HG02678 (cell line): ENCODE results near the gene MB.

ENCODE experiments used
- ATAC-seq: cut with Tn5 transposase; IDR thresholded peaks from one replicate; pipeline ENCODE4 v1.9.1; 2021; ENCODE audit warnings: mild to moderate bottlenecking, moderate library complexity; ENCODE audit not compliant: unreplicated experiment

Gene MB

GRCh38 chr22:35618427-35619223 lies 1.5 kb upstream of the MB start:
- no peak for ATAC-seq

- ATAC-seq: no peak
These were observed 1.1 kb downstream of the MB start for GRCh38 chr22:35616043-35616442.

DNA sequence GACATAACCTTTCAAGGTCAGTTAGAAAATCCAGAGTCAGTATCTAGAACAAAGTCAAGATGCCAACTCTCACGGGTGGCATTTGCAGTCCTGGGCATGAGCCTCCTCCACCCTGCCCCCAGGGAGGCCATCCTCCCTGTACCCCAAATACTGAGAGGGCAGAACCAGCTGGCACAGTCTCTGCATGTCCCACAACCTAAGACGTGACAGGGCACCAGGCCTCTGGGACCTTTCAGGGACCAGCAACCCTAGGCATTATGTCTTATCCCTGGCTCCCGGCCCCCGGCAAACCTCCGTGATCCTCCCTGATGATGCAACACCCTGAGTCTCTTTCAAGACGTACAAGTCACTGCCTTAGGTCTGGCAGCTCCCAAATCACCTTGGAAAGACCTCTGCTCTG lies 2.0 kb downstream of the MB start:
- ATAC-seq: no peak

- ATAC-seq: no peak
These were observed 2.7 kb downstream of the MB start for GRCh38 chr22:35614404-35614803.

DNA sequence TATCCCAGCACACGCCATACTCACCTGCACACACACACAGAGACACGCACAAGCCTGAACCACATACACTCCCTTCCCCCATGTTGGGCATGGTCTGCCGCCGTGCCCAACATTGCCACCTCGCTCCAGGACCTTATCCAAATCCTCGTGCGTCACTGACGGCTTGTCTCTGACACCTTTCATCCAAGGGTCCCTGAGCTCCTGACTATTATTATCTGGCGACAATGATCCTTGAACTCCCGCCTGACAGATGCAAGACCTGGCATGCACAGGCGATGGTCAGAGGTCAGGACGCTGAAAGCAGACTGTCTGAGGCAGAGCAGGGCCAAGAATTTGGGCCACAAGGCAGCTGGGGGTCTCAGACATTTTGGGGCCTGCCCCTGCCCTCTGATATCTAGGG lies 4.2 kb downstream of the MB start:
- no peak for ATAC-seq

- ATAC-seq: no peak
These were observed 5.1 kb downstream of the MB start for GRCh38 chr22:35611891-35612576.

DNA sequence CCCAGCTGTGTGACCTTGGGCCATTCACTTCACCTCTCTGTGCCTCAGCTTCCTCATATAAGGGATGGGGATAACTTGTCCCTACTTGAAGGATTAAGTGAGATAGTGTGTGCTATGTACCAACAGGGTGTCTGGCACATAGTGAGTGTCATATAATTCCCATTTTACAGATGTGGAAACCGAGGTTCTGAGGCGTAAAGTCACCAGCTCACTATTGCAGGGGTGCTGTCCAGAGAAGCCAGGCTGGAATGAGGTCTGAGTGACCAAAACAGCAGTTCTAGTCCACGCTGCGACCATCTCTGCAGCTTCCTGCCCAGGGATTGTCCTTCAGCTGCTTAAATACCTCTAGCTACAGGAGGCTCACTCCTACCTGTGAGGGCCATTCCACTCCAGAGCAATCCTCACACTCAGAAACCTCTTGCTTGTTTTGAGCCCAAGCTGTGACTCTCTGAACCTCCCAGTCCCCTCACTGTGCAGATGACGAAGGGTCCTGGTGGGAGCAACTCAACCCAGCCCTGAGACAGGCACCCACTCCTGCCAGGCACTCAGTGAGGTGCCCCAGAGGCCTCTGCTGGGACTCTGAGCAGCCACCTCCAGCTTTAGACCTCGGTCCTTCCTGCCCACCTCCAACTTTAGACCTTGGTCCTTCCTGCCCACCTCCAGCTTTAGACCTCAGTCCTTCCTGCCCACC lies 5.8 kb downstream of the MB start:
- no peak for ATAC-seq

- ATAC-seq: no peak
These were observed 6.4 kb downstream of the MB start for GRCh38 chr22:35610741-35611140.

GRCh38 chr22:35609761-35610160 lies 7.4 kb downstream of the MB start:
- no peak for ATAC-seq

DNA sequence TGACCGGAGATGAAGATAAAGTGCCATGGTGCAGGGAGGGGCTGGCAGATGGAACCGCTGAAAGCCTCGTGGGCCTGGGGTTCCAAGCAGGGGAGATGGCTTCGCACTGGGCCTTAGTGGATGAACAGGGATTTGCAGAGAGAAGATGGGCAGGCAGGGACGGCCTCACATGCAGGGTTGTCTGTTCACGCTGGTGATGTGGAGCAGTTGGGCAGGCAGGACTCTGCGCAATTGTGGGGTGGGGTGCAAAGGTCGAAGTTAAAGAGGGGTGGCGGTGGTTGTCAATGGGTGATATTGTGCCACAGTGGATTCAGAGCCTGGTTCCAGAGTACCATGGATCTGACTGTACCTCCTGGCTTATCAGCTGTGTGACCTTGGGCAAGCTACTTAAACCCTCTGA lies 7.9 kb downstream of the MB start:
- no peak for ATAC-seq

DNA sequence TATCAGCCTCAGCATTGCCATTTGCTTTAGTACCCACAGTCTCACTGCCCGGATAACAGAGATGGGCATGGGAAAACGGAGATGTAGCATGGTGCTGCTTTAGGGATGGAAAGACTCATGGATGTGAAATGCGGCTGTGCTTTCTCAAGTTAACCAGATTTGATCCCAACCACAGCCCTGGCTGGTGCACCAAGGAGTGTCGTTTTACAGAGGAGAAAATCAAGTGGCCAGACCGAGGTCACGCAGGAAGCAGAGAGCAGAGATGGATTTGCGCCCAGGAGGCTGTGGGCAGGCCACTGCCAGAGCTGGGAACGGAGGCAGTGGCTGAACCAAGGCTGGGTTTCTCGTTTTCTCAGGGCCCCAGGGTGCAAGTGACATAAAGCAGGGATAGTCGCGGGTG lies 9.0 kb downstream of the MB start:
- ATAC-seq: no peak

GRCh38 chr22:35606916-35607315 lies 10.2 kb downstream of the MB start:
- no peak for ATAC-seq

DNA sequence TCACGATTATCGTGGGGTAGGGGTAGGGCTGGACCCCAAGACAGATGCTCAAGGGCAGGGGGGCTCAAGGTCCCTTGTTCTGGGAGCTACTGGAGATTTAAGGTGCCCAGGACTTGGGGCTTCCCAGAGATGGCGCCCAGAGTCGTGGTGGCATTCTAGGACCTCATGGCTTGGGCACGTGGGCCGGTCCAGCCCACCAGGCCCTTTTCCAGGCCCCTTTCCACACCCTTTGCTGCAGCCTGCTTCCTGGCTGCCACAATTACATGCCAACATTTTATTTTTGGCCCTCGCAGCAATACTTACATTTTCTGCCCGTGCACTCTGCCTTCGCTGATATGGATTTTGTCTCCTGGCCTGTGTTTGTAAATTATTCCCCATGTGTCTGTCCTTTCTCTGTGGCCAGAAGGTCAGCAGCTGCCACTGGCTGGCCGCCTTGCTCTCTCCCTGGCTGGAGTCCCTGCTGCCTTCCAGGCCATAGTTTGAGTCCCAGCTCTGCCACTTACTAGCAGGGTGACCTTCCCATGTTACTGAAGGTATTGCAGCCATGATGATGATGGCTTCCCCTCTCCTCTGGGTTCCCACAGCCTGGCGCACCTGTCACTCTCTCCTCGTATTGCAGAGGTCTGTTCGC lies 11.2 kb downstream of the MB start:
- ATAC-seq: no peak

DNA sequence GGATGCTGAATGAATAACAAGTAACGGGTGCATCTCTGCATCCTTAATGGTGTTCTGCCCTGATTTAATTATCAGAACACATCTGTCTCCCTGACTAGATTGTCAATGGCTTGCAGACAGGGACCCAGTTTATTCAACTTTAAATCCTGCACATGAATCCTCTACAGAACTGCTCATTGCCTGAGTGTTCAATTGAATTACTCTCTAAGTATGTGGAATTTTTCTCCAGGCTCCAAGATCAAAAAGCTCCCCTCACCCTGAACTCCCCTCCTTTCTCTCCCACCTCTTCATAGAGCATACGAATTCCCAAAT lies 11.8 kb downstream of the MB start:
- ATAC-seq: no peak

- ATAC-seq: no peak
These were observed 12.3 kb downstream of the MB start for GRCh38 chr22:35604621-35605368.

DNA sequence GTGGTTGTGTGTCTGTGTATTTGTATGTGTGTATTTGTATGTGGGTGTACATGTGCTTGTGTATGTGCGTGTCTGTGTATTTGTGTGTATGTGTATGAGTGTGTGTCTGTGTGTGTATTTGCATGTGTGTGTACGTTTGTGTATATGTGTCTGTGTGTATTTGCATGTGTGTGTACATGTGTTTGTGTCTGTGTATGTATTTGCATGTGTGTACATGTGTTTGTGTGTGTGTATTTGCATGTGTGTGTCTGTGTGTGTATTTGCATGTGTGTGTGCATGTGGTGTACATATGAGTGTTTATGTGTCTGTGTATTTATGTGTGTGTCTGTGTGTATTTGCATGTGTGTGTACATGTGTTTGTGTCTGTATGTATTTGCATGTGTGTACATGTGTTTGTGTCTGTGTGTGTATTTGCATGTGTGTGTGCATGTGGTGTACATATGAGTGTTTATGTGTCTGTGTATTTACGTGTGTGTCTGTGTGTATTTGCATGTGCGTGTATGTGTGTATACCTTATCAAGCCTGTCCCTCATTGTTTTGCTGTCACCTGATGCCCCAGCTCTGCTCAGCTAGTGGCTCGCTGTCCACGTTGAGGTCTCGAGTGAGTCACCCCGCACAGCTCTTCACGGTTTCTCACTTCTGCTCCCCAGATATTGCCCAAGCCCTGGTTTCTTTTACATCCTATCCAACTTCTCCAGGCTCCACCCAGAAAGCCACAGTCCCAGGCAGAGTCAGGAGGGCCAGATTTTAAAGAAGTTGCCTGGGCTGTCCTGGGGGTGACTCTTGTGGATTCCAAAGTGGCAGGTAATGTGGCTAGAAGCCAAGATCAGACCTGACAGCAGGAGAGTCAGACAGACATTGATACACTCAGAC lies 15.2 kb downstream of the MB start:
- ATAC-seq: no peak

- no peak for ATAC-seq
These were observed 16.0 kb downstream of the MB start for GRCh38 chr22:35601013-35601580.

- no peak for ATAC-seq
These were observed 16.7 kb downstream of the MB start for GRCh38 chr22:35600476-35600875.

GRCh38 chr22:35599364-35599763 lies 17.8 kb downstream of the MB start:
- ATAC-seq: no peak

- ATAC-seq: no peak
These were observed 18.8 kb downstream of the MB start for GRCh38 chr22:35598396-35598710.
